WTC11 (cell line): Measurements from ENCODE around the gene IRF7.

Experiments
- ATF3 ChIP-seq: sonication (generic); formaldehyde crosslinking; conservative IDR thresholded peaks from 2 replicates; pipeline ENCODE4 v1.8.1; 2022; ENCODE audit warnings: mild to moderate bottlenecking, missing genetic modification reagents
- CTCF ChIP-seq: fragments of 200-600 bp; IDR thresholded peaks from 2 replicates; pipeline ENCODE4 v1.8.0; 2022; ENCODE audit warnings: antibody characterized with exemption
- E2F5 ChIP-seq: sonication (generic); formaldehyde crosslinking; IDR thresholded peaks from 2 replicates; pipeline ENCODE4 v1.8.1; 2022; ENCODE audit warnings: mild to moderate bottlenecking, moderate library complexity, missing genetic modification reagents
- MAX ChIP-seq: sonication (generic); formaldehyde crosslinking; IDR thresholded peaks from 2 replicates; pipeline ENCODE4 v1.8.0; 2022; ENCODE audit warnings: mild to moderate bottlenecking, missing genetic modification reagents
- PRDM15 ChIP-seq: sonication (generic); formaldehyde crosslinking; IDR thresholded peaks from 2 replicates; pipeline ENCODE4 v1.8.0; 2022; ENCODE audit warnings: missing genetic modification reagents
- ZNF121 ChIP-seq: sonication (generic); formaldehyde crosslinking; IDR thresholded peaks from 2 replicates; pipeline ENCODE4 v1.8.0; 2023; ENCODE audit warnings: missing genetic modification reagents

GRCh38 chr11:595400-595799 is 20.4 kb downstream of the IRF7 start:
- TF ChIP-seq CTCF (no peak), ATF3 (CRISPR knock-in tag) (no peak), E2F5 (CRISPR knock-in tag) (no peak), ZNF121 (no peak), PRDM15 (CRISPR knock-in tag) (no peak), MAX (CRISPR knock-in tag) (no peak)
